Lung (tissue), 12 donors: Measurements from ENCODE around the gene IGLL5. TPM values are rescaled to one million over a fixed set of nuclear protein-coding genes. Genes with fewer than 3 reads are reported as not detected.

ENCODE experiments used
- ATAC-seq: fragments of 200-7000 bp; cut with Tn5 transposase; one replicate; pipeline ENCODE4 v1.9.1; 2020; ENCODE audit warnings: moderate number of reproducible peaks; ENCODE audit not compliant: insufficient read depth, low FRiP score
- DNase-seq, 3 donors: peaks; one replicate each; pipeline ENCODE4 v3.0.0-alpha.2; 2013 to 2017
- H3K27ac ChIP-seq, 2 donors: one replicate each; pipeline ENCODE4 v1.5.1; 2013; ENCODE audit warnings: mild to moderate bottlenecking in 2 of 2, moderate library complexity in 2 of 2, control low read depth in 1 of 2, inconsistent platforms in 1 of 2, low read depth in 1 of 2, low read length in 1 of 2
- H3K27me3 ChIP-seq, 3 donors: one replicate each; pipeline ENCODE4 v1.5.1; 2013; ENCODE audit warnings: low read length in 2 of 3; ENCODE audit not compliant: control insufficient read depth in 3 of 3, insufficient read depth in 3 of 3
- H3K36me3 ChIP-seq, 4 donors: one replicate each; pipeline ENCODE4 v1.5.1; 2013; ENCODE audit warnings: low read length in 4 of 4, mild to moderate bottlenecking in 1 of 4, moderate library complexity in 1 of 4; ENCODE audit not compliant: control insufficient read depth in 4 of 4, insufficient read depth in 4 of 4
- H3K4me1 ChIP-seq, 5 donors: one replicate each; pipeline ENCODE4 v1.5.1; 2013; ENCODE audit warnings: low read length in 5 of 5, mild to moderate bottlenecking in 2 of 5, moderate library complexity in 1 of 5; ENCODE audit not compliant: control insufficient read depth in 5 of 5, insufficient read depth in 5 of 5
- H3K4me3 ChIP-seq: one replicate; pipeline ENCODE4 v1.5.1; 2013; ENCODE audit warnings: mild to moderate bottlenecking, control low read depth, moderate library complexity
- H3K9ac ChIP-seq, 2 donors: one replicate each; pipeline ENCODE4 v1.5.1; 2013; ENCODE audit warnings: low read length in 2 of 2, control low read depth in 1 of 2; ENCODE audit not compliant: insufficient read depth in 1 of 2
- H3K9me3 ChIP-seq, 4 donors: one replicate each; pipeline ENCODE4 v1.5.1; 2013; ENCODE audit warnings: low read length in 3 of 4, mild to moderate bottlenecking in 1 of 4, moderate library complexity in 1 of 4; ENCODE audit not compliant: control insufficient read depth in 4 of 4, insufficient read depth in 3 of 4
- CTCF ChIP-seq: IDR thresholded peaks from 2 replicates; pipeline ENCODE4 v1.5.1; 2012; ENCODE audit warnings: mild to moderate bottlenecking; ENCODE audit errors: control extremely low read depth, extremely low read depth
- WGBS, 2 donors: extraction: QIAGEN DNeasy Blood & Tissue Kit; methylation state at CpG; one replicate each; pipeline ENCODE4 v1.1.7; 2013; 5-methylcytosine and 5-hydroxymethylcytosine counted together
- polyA plus RNA-seq, 2 donors: library from polyadenylated mRNA; stranded (reverse); fragments of 200-250 nt; gene quantifications; one replicate each; pipeline ENCODE4 v1.2.1, GENCODE V29; 2013
- total RNA-seq, 2 donors: library from RNA; depleted of rRNA in 1 of 2; stranded (reverse); fragments of >200 nt in 1 of 2; gene quantifications; one replicate each; pipeline ENCODE4 v1.2.1, GENCODE V29; 2014 to 2021
- donor health status: control.
- donor health status: control.
- donor health status: Bipolar disorder and iron deficiency.
- donor health status: healthy.
- donor health status: DM: yes; HTN: yes; CAD: no.

Gene IGLL5
- total and polyA plus RNA-seq, 4 donors = 5.4 to 21.5 (median 11.3) TPM

GRCh38 chr22:22890085-22890484, 2.5 kb downstream of the IGLL5 start:
- H3K27ac ChIP-seq = no peak overlapping the region
- no peaks in the 10 kb centered on the region for H3K4me1 ChIP-seq
- no peak for TF ChIP-seq CTCF
- peaks cover 0 to 10% (median 0%) of the 10 kb centered on the region in 3 donors for H3K27me3 ChIP-seq
- DNase-seq (no peak), ATAC-seq (no peak)
- no peak overlapping the region for H3K9ac ChIP-seq
- no peaks in the 10 kb centered on the region for H3K36me3 ChIP-seq
- H3K4me3 ChIP-seq = no peak overlapping the region
- H3K9me3 ChIP-seq = peaks cover 0 to 1% (median 0%) of the 10 kb centered on the region in 4 donors

- no peaks in the 10 kb centered on the region for H3K36me3 ChIP-seq
- no peaks in the 10 kb centered on the region for H3K4me1 ChIP-seq
- DNase-seq = no peak
- 92 to 98% methylated on average over 3 of the region's 3 CpGs for WGBS, 2 donors
- no peak overlapping the region for H3K4me3 ChIP-seq
- ATAC-seq = no peak
- H3K27me3 ChIP-seq = peaks cover 0 to 10% (median 0%) of the 10 kb centered on the region in 3 donors
- TF ChIP-seq CTCF = no peak
- no peak overlapping the region for H3K9ac ChIP-seq
- H3K9me3 ChIP-seq = peaks cover 0 to 1% (median 0%) of the 10 kb centered on the region in 4 donors
- no peak overlapping the region for H3K27ac ChIP-seq
Observed at GRCh38 chr22:22891139-22891621, 3.6 kb downstream of the IGLL5 start.

DNA sequence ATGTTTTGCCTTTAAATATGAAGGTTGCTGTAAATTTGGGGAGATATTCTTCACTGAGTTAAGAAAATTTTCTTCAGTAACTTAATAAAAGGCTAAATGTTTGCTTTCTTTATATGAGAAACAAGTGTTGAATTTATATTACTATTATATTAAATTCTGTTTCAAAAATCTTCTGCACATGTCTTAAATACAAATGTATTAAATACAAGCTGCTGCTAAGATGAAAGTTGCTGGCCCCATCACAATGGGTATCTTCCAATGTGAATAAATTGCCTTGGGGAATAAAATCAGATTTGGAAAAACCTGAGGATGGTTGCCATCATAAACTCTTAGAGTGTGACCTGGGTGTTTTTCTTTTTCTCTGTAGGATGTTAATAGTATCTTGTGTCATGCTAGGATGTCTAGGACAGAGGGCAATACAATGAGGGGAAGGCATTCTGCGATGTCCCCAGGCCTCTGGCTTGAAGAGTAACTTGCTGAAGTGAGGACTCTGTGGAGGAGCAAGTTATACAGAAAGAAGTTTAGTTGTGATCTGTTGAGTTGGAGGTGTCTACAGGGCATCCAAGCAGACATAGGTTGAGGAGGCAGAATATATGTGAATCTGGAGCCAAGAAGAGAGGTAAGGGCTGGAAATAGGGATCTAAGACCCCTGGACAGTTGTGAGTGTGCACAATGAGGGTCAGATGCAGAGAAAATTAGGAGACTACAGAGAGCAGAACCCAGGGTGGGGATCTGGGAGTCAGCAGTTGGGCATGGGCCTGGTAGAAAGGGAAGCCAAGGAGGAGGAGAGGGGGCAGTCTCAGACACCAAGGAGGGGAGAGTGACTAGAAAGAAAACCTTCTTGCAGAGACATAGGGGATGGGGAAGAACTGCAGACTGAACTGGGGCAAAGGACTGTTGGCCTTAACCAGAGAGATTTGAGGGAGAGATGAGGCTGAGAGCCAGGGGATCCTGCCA, 4.8 kb downstream of the IGLL5 start:
- Histone ChIP-seq H3K36me3 (no peaks in the 10 kb centered on the region), H3K9me3 (peaks cover 0 to 4% (median 0%) of the 10 kb centered on the region in 4 donors), H3K27me3 (peaks cover 0 to 10% (median 0%) of the 10 kb centered on the region in 3 donors), H3K27ac (no peak overlapping the region), H3K4me3 (no peak overlapping the region), H3K4me1 (no peaks in the 10 kb centered on the region), H3K9ac (no peak overlapping the region)
- no peak for ATAC-seq
- no peak for TF ChIP-seq CTCF
- no peak for DNase-seq
- WGBS, 2 donors = 87 to 92% methylated on average over 1 of the region's 1 CpG
